PC-3 (cell line): ENCODE measurements around the gene TMEM132D. TPM values are rescaled to one million over a fixed set of nuclear protein-coding genes. Genes with fewer than 3 reads are reported as not detected.

Experiments used
- ATAC-seq: fragments of 200-7000 bp; cut with Tn5 transposase; 2 replicates; pipeline ENCODE4 v1.9.1; 2020; ENCODE audit warnings: mild to moderate bottlenecking, moderate library complexity
- BruUV-seq: library from RNA; stranded (reverse); fragments of 400-500 nt; replicated peaks from 2 replicates; lab custom pipeline; 2021; lab: Mats Ljungman, UMichigan
- CTCF ChIA-PET: fragments of 300-600 bp; sonication (Branson Sonifier 250); formaldehyde crosslinking; loops from one replicate; lab custom pipeline; 2022; ENCODE audit warnings: antibody characterized with exemption; lab: Charles Lee
- POLR2A ChIA-PET: fragments of 300-600 bp; sonication (Branson Sonifier 250); formaldehyde crosslinking; loops from one replicate; lab custom pipeline; 2022; ENCODE audit warnings: antibody characterized with exemption; ENCODE audit not compliant: unreplicated experiment; lab: Charles Lee
- DNase-seq: peaks from one replicate; pipeline ENCODE4 v3.0.0-alpha.2; 2015
- H2AFZ ChIP-seq: fragments of 300-600 bp; sonication (generic); 2 replicates; pipeline ENCODE4 v1.6.0; 2016; ENCODE audit warnings: antibody characterized with exemption, low read length
- H3F3A ChIP-seq: fragments of 300-600 bp; sonication (generic); one replicate; pipeline ENCODE4 v1.6.0; 2017; ENCODE audit warnings: antibody characterized with exemption, low read length, control low read depth, mild to moderate bottlenecking; ENCODE audit not compliant: unreplicated experiment
- H3K27ac ChIP-seq: fragments of 300-600 bp; sonication (generic); 2 replicates; pipeline ENCODE4 v1.5.1; 2016; ENCODE audit warnings: mild to moderate bottlenecking, low read length
- H3K27me3 ChIP-seq: fragments of 300-600 bp; sonication (generic); 2 replicates; pipeline ENCODE4 v1.6.1; 2016; ENCODE audit warnings: low read length, mixed read lengths
- H3K36me3 ChIP-seq: fragments of 300-600 bp; sonication (generic); 2 replicates; pipeline ENCODE4 v1.6.1; 2016; ENCODE audit warnings: low read depth, mixed run types, low read length, mixed read lengths
- H3K4me1 ChIP-seq: fragments of 300-600 bp; sonication (generic); 2 replicates; pipeline ENCODE4 v1.5.1; 2016; ENCODE audit warnings: low read length; ENCODE audit not compliant: insufficient read depth
- H3K4me2 ChIP-seq: fragments of 300-600 bp; sonication (generic); 2 replicates; pipeline ENCODE4 v1.6.0; 2016; ENCODE audit warnings: low read length
- H3K4me3 ChIP-seq: fragments of 300-600 bp; sonication (generic); 2 replicates; pipeline ENCODE4 v1.5.1; 2016; ENCODE audit warnings: mild to moderate bottlenecking, low read length, mixed read lengths
- H3K79me2 ChIP-seq: fragments of 300-600 bp; sonication (generic); 2 replicates; pipeline ENCODE4 v1.6.1; 2017; ENCODE audit warnings: low read length, mixed read lengths
- H3K9ac ChIP-seq: fragments of 300-600 bp; sonication (generic); 2 replicates; pipeline ENCODE4 v1.6.0; 2016; ENCODE audit warnings: mild to moderate bottlenecking, low read length
- H3K9me2 ChIP-seq: fragments of 300-600 bp; sonication (generic); replicated peaks from 2 replicates; pipeline ENCODE4 v1.6.1; 2016; ENCODE audit warnings: mixed run types, low read length, mixed read lengths
- H3K9me3 ChIP-seq: fragments of 300-600 bp; sonication (generic); 2 replicates; pipeline ENCODE4 v1.6.1; 2016; ENCODE audit warnings: low read length, mixed read lengths
- H4K20me1 ChIP-seq: fragments of 300-600 bp; sonication (generic); 2 replicates; pipeline ENCODE4 v1.6.1; 2016; ENCODE audit warnings: low read length, mixed read lengths
- EZH2 ChIP-seq: fragments of 300-600 bp; sonication (generic); IDR thresholded peaks from one replicate; pipeline ENCODE4 v1.6.1; 2017; ENCODE audit warnings: antibody characterized with exemption, mild to moderate bottlenecking, low read length; ENCODE audit not compliant: unreplicated experiment
- EZH2phosphoT487 ChIP-seq: fragments of 300-600 bp; sonication (generic); IDR thresholded peaks from 2 replicates; pipeline ENCODE4 v1.6.1; 2018; ENCODE audit warnings: mild to moderate bottlenecking, antibody characterized with exemption, low read length, borderline replicate concordance
- intact Hi-C: fragments of 100-400 bp; cut with micrococcal nuclease; formaldehyde crosslinking; loops from 2 replicates; pipeline ENCODE4 v1.9.0; 2023
- total RNA-seq: library from RNA; depleted of rRNA; stranded (reverse); fragments of >200 nt; gene quantifications from 2 replicates; pipeline ENCODE4 v1.2.3, GENCODE V29; 2014
- TF ChIP-seq, protein P1 (sequence below): fragments of 300-600 bp; sonication (generic); conservative IDR thresholded peaks from 2 replicates; pipeline ENCODE4 v1.5.1; 2017; ENCODE audit warnings: antibody characterized with exemption, low read depth, mild to moderate bottlenecking, low read length

Gene TMEM132D
- total RNA-seq, 1 experiment from 2014 or later, result not detected

DNA sequence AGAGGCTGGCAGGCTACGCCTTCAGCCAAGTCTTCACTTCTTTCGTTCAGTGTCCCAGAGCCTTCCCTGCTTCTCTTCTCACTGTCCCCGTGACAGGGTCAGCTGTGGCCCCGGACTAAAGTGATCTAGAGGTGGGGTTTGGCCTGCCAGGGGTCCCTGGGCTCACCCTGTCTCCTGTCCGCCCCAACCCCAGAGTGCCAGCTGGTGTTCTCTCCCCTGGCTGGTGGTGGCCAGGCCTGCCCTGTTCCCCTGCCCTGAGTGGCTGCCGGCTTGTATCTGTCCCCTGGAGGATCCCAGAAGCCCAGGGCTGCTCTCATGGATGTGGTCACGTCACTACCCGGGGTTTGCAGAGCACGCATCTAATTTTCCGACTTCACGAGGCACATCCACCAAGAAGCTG is 753.1 kb downstream of the TMEM132D start:
- no peak overlapping the region for H3K9ac ChIP-seq
- H3K79me2 ChIP-seq, result no peaks in the 10 kb centered on the region
- ATAC-seq (no peak), DNase-seq (no peak)
- TF ChIP-seq, protein P1, sequence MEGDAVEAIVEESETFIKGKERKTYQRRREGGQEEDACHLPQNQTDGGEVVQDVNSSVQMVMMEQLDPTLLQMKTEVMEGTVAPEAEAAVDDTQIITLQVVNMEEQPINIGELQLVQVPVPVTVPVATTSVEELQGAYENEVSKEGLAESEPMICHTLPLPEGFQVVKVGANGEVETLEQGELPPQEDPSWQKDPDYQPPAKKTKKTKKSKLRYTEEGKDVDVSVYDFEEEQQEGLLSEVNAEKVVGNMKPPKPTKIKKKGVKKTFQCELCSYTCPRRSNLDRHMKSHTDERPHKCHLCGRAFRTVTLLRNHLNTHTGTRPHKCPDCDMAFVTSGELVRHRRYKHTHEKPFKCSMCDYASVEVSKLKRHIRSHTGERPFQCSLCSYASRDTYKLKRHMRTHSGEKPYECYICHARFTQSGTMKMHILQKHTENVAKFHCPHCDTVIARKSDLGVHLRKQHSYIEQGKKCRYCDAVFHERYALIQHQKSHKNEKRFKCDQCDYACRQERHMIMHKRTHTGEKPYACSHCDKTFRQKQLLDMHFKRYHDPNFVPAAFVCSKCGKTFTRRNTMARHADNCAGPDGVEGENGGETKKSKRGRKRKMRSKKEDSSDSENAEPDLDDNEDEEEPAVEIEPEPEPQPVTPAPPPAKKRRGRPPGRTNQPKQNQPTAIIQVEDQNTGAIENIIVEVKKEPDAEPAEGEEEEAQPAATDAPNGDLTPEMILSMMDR, result no peak
- no peak for TF ChIP-seq EZH2phosphoT487
- TF ChIP-seq EZH2, result no peak
- CTCF ChIA-PET, result no interaction called here
- POLR2A ChIA-PET, result no interaction called here
- H3K36me3 ChIP-seq, result no peaks in the 10 kb centered on the region
- no peak overlapping the region for H3K4me3 ChIP-seq
- no peak overlapping the region for H3K27ac ChIP-seq
- H3K4me1 ChIP-seq, result no peaks in the 10 kb centered on the region
- no peaks in the 10 kb centered on the region for H4K20me1 ChIP-seq
- H3F3A ChIP-seq, result no peaks in the 10 kb centered on the region
- H3K9me3 ChIP-seq, result no peaks in the 10 kb centered on the region; the same call in 1 of the 2 replicates
- H3K9me2 ChIP-seq, result no peaks in the 10 kb centered on the region
- no peak overlapping the region for H2AFZ ChIP-seq
- intact Hi-C loops, result no loop called here
- H3K4me2 ChIP-seq, result no peak overlapping the region
- no TSS peak for BruUV-seq
- peaks cover 48% of the 10 kb centered on the region for H3K27me3 ChIP-seq

DNA sequence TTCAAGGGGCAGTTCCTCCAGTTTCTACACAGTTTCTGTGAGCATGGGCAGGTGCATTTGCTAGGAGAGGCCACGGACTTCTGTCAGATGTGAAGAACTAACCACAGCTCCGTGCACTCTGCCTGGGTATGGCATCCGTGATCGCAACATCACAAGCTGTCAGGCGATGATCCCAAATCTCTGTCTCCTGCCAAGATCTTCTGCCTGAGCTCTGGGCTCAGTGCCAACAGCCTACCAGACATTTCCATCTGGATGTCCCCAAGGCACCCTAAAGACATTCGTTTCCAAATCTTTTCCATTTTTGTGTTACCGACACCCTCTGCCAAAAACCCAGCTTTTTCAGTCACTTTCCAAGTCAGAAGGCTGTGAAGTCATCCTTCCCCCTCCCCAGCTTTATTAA is 758.4 kb downstream of the TMEM132D start:
- Histone ChIP-seq H3K9me2 (no peaks in the 10 kb centered on the region), H3K9ac (no peak overlapping the region), H3K4me2 (no peak overlapping the region), H3K36me3 (no peaks in the 10 kb centered on the region), H3F3A (no peaks in the 10 kb centered on the region), H4K20me1 (no peaks in the 10 kb centered on the region), H2AFZ (no peak overlapping the region), H3K4me1 (no peaks in the 10 kb centered on the region), H3K27me3 (peaks cover 10% of the 10 kb centered on the region; the same call in 1 of the 2 replicates), H3K27ac (no peak overlapping the region), H3K9me3 (peaks cover 6% of the 10 kb centered on the region; the same call in 1 of the 2 replicates), H3K4me3 (no peak overlapping the region), H3K79me2 (no peaks in the 10 kb centered on the region)
- ATAC-seq (no peak), DNase-seq (no peak)
- BruUV-seq, result no TSS peak
- ChIA-PET POLR2A (no interaction called here), CTCF (no interaction called here)
- TF ChIP-seq, protein P1, result no peak
- no peak for TF ChIP-seq EZH2
- TF ChIP-seq EZH2phosphoT487, result no peak
- intact Hi-C loops, result no loop called here

DNA sequence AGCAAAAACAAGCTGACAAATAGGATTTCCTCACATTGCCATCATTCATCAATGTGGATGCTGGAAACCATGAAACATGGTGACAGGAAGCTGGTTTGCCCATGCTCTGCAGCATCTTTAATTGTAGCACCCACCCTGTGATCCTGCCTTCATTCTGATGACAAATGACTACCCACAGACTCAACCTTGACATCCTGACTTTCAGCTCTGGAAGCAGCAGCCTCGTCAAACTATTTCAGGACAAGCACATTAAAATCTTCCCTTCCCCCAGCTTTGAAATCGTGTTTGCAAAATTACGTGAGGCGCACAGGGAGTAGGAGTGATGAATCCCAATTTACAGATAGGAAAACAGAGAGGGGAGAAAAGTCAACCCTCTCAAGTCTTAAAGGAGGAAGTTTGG is 765.0 kb downstream of the TMEM132D start:
- Histone ChIP-seq H3K9me2 (no peaks in the 10 kb centered on the region), H3K9me3 (peaks cover 10% of the 10 kb centered on the region; the same call in 1 of the 2 replicates), H3K79me2 (no peaks in the 10 kb centered on the region), H3K4me3 (no peak overlapping the region), H2AFZ (no peak overlapping the region), H3K4me1 (no peaks in the 10 kb centered on the region), H3F3A (no peaks in the 10 kb centered on the region), H3K4me2 (no peak overlapping the region), H3K27ac (no peak overlapping the region), H3K27me3 (no peaks in the 10 kb centered on the region), H3K9ac (no peak overlapping the region), H4K20me1 (no peaks in the 10 kb centered on the region), H3K36me3 (no peaks in the 10 kb centered on the region)
- ChIA-PET CTCF (no interaction called here), POLR2A (no interaction called here)
- intact Hi-C loops, result no loop called here
- DNase-seq, result no peak
- ATAC-seq, result no peak
- TF ChIP-seq EZH2phosphoT487 (no peak), EZH2 (no peak)
- TF ChIP-seq, protein P1, result no peak
- no TSS peak for BruUV-seq
